PC-9 (cell line): ENCODE measurements around the gene MFSD2B. TPM values are rescaled to one million over a fixed set of nuclear protein-coding genes. Genes with fewer than 3 reads are reported as not detected.

ENCODE experiments used
- BruUV-seq: library from RNA; stranded (reverse); fragments of 400-500 nt; replicated peaks from 2 replicates; lab custom pipeline; 2021; lab: Mats Ljungman, UMichigan
- CTCF ChIA-PET: fragments of 300-600 bp; sonication (Branson Sonifier 250); formaldehyde crosslinking; loops from one replicate; lab custom pipeline; 2022; ENCODE audit warnings: antibody characterized with exemption; lab: Charles Lee
- POLR2A ChIA-PET: fragments of 300-600 bp; sonication (Branson Sonifier 250); formaldehyde crosslinking; loops from one replicate; lab custom pipeline; 2022; ENCODE audit warnings: antibody characterized with exemption; ENCODE audit not compliant: unreplicated experiment; lab: Charles Lee
- DNase-seq, 2 experiments: peaks; one replicate each; pipeline versions ENCODE4 v3.0.0 to v3.0.0-alpha.2; 2015 to 2022; ENCODE audit warnings: mixed read lengths in 1 of 2
- H2AFZ ChIP-seq: fragments of 200-600 bp; sonication (generic); 2 replicates; pipeline ENCODE4 v1.8.1; 2017; ENCODE audit warnings: antibody characterized with exemption
- H3F3A ChIP-seq: fragments of 200-600 bp; sonication (generic); 2 replicates; pipeline ENCODE4 v1.8.1; 2017; ENCODE audit warnings: antibody characterized with exemption, mild to moderate bottlenecking, low read depth; ENCODE audit not compliant: insufficient read depth
- H3K27ac ChIP-seq: fragments of 200-600 bp; sonication (generic); 2 replicates; pipeline ENCODE4 v1.6.1; 2016; ENCODE audit warnings: mixed run types
- H3K27me3 ChIP-seq: fragments of 200-600 bp; sonication (generic); 2 replicates; pipeline ENCODE4 v1.6.1; 2016; ENCODE audit warnings: low read depth, mixed run types; ENCODE audit not compliant: insufficient read depth
- H3K36me3 ChIP-seq: fragments of 200-600 bp; sonication (generic); 2 replicates; pipeline ENCODE4 v1.6.1; 2016; ENCODE audit warnings: low read depth, mixed run types
- H3K4me1 ChIP-seq: fragments of 200-600 bp; sonication (generic); replicated peaks from 2 replicates; pipeline ENCODE4 v1.6.1; 2016; ENCODE audit warnings: mixed run types; ENCODE audit not compliant: insufficient read depth
- H3K4me2 ChIP-seq: fragments of 200-600 bp; sonication (generic); 2 replicates; pipeline ENCODE4 v1.6.1; 2017; ENCODE audit warnings: mixed run types
- H3K4me3 ChIP-seq: fragments of 200-600 bp; sonication (generic); 2 replicates; pipeline ENCODE4 v1.6.1; 2016; ENCODE audit warnings: mixed run types
- H3K79me2 ChIP-seq: fragments of 200-600 bp; sonication (generic); 2 replicates; pipeline ENCODE4 v1.6.1; 2017; ENCODE audit warnings: low read depth, mixed run types
- H3K9me2 ChIP-seq: fragments of 200-600 bp; sonication (generic); 2 replicates; pipeline ENCODE4 v1.8.1; 2017; ENCODE audit warnings: mild to moderate bottlenecking; ENCODE audit not compliant: insufficient read depth
- H3K9me3 ChIP-seq: fragments of 200-600 bp; sonication (generic); 2 replicates; pipeline ENCODE4 v1.8.1; 2016; ENCODE audit warnings: low read depth; ENCODE audit not compliant: insufficient read depth
- H4K20me1 ChIP-seq: fragments of 200-600 bp; sonication (generic); 2 replicates; pipeline ENCODE4 v1.8.1; 2017; ENCODE audit not compliant: insufficient read depth
- CTCF ChIP-seq: fragments of 200-600 bp; sonication (generic); conservative IDR thresholded peaks from 2 replicates; pipeline ENCODE4 v1.6.1; 2017; ENCODE audit warnings: mixed run types, antibody characterized with exemption, mild to moderate bottlenecking, moderate library complexity
- EZH2 ChIP-seq: fragments of 200-600 bp; sonication (generic); IDR thresholded peaks from 2 replicates; pipeline ENCODE4 v1.8.0; 2017; ENCODE audit warnings: antibody characterized with exemption, low read depth
- intact Hi-C: fragments of 100-400 bp; cut with micrococcal nuclease; formaldehyde crosslinking; loops from one replicate; pipeline ENCODE4 v1.10.0; 2022; ENCODE audit not compliant: unreplicated experiment
- total RNA-seq: library from RNA; stranded (reverse); gene quantifications from 2 replicates; pipeline ENCODE4 v1.2.3, GENCODE V29; 2021

Gene MFSD2B
- total RNA-seq, 1 experiment from 2014 or later = 1.1 TPM

DNA sequence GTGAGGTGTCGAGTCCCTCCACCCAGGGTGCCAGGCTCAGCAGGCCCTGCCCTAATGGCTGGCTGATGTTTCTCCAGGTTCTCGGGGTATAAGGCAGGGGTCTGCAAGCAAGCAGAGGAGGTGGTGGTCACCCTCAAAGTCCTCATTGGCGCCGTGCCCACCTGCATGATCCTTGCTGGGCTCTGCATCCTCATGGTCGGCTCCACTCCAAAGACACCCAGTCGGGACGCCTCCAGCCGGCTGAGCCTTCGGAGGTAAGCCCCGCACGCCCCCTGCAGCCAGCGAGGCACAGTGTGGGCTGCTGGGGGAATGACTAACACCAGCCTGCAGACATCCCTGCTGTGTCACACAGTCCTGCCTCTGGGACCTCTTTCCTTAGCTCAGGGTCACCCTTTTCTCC lies 14.1 kb downstream of the MFSD2B start:
- Histone ChIP-seq H3K36me3 (no peaks in the 10 kb centered on the region), H4K20me1 (no peaks in the 10 kb centered on the region), H3F3A (peaks cover 23% of the 10 kb centered on the region; the same call in 1 of the 2 replicates), H3K4me2 (no peak overlapping the region), H2AFZ (no peak overlapping the region), H3K4me3 (no peak overlapping the region), H3K4me1 (peaks cover 19% of the 10 kb centered on the region), H3K27ac (no peak overlapping the region), H3K9me3 (no peaks in the 10 kb centered on the region), H3K9me2 (no peaks in the 10 kb centered on the region), H3K27me3 (no peaks in the 10 kb centered on the region), H3K79me2 (no peaks in the 10 kb centered on the region)
- BruUV-seq = no TSS peak
- CTCF ChIA-PET = no interaction called here
- DNase-seq = no peak
- intact Hi-C loops = no loop called here
- TF ChIP-seq CTCF (no peak), EZH2 (no peak)
- POLR2A ChIA-PET = no interaction called here

DNA sequence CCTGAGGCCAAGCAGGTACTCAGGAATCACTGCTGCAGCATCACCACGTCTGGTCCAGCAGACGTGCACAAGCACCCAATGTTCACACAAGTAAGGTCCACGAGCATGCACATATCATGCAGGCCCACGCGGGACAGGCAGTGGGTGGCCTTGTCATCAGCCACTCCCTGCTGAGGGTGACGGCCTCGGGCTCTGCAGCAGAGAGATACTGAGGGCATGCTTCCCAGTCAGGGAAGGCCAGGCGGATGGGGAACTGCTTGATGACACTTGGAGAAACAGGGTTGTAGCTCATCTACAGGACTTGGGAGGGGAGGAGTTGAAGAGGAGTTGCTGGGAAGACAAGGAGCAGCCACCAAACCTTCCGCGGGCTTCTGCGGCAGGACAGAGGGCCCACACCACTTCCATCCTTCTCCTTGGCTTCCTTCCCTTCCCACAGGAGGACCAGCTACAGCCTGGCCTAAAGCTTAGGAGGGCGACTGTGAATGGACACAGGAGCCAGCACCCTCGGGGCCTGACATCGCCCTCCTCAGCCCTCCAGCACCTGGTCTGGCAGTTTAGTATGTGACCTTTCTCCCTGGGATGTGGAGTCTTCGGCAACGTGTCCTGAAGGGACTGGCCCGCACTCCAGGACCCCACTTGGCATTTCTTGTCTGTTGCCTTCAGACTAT lies 15.2 kb downstream of the MFSD2B start:
- ChIA-PET CTCF (no interaction called here), POLR2A (no interaction called here)
- peaks cover 18% of the 10 kb centered on the region for H3K4me1 ChIP-seq
- BruUV-seq = no TSS peak
- H4K20me1 ChIP-seq = no peaks in the 10 kb centered on the region
- no peaks in the 10 kb centered on the region for H3K9me2 ChIP-seq
- no peak overlapping the region for H3K4me3 ChIP-seq
- H2AFZ ChIP-seq = no peak overlapping the region
- H3K36me3 ChIP-seq = no peaks in the 10 kb centered on the region
- DNase-seq = no peak
- no peaks in the 10 kb centered on the region for H3K9me3 ChIP-seq
- no peak overlapping the region for H3K4me2 ChIP-seq
- intact Hi-C loops = no loop called here
- peaks cover 23% of the 10 kb centered on the region; the same call in 1 of the 2 replicates for H3F3A ChIP-seq
- no peak overlapping the region for H3K27ac ChIP-seq
- TF ChIP-seq EZH2 (no peak), CTCF (no peak)
- H3K27me3 ChIP-seq = no peaks in the 10 kb centered on the region
- no peaks in the 10 kb centered on the region for H3K79me2 ChIP-seq

- H3K4me3 ChIP-seq = no peak overlapping the region
- CTCF ChIA-PET = no interaction called here
- H2AFZ ChIP-seq = no peak overlapping the region
- peaks cover 13% of the 10 kb centered on the region; the same call in 1 of the 2 replicates for H3F3A ChIP-seq
- TF ChIP-seq CTCF = no peak
- no peak for TF ChIP-seq EZH2
- H3K4me2 ChIP-seq = no peak overlapping the region
- intact Hi-C loops = no loop called here
- no peaks in the 10 kb centered on the region for H3K79me2 ChIP-seq
- POLR2A ChIA-PET = no interaction called here
- DNase-seq = no peak
- H3K27me3 ChIP-seq = no peaks in the 10 kb centered on the region
- H3K36me3 ChIP-seq = no peaks in the 10 kb centered on the region
- no peaks in the 10 kb centered on the region for H3K9me3 ChIP-seq
- H3K9me2 ChIP-seq = no peaks in the 10 kb centered on the region
- peaks cover 7% of the 10 kb centered on the region for H3K4me1 ChIP-seq
- BruUV-seq = no TSS peak
- H4K20me1 ChIP-seq = no peaks in the 10 kb centered on the region
- H3K27ac ChIP-seq = no peak overlapping the region
Measured at GRCh38 chr2:24026233-24026632, 16.3 kb downstream of the MFSD2B start.
